HEK293T (cell line): ENCODE data around the gene SYT5.

ENCODE experiments used
- ELF4 ChIP-seq: fragments of 450-650 bp; IDR thresholded peaks from 2 replicates; pipeline ENCODE4 v1.6.1; 2017; ENCODE audit warnings: antibody characterized with exemption
- FOXA1 ChIP-seq: fragments of 450-650 bp; IDR thresholded peaks from 2 replicates; pipeline ENCODE4 v1.6.1; 2016; ENCODE audit warnings: mild to moderate bottlenecking
- FOXK2 ChIP-seq: fragments of 450-650 bp; IDR thresholded peaks from 2 replicates; pipeline ENCODE4 v1.6.1; 2016; ENCODE audit warnings: mild to moderate bottlenecking
- FOXM1 ChIP-seq: fragments of 450-650 bp; IDR thresholded peaks from 2 replicates; pipeline ENCODE4 v1.6.1; 2017; ENCODE audit warnings: mild to moderate bottlenecking, borderline replicate concordance
- NFRKB ChIP-seq: fragments of 450-650 bp; IDR thresholded peaks from 2 replicates; pipeline ENCODE4 v1.6.1; 2016; ENCODE audit warnings: mild to moderate bottlenecking, moderate library complexity
- SUZ12 ChIP-seq: fragments of 450-650 bp; IDR thresholded peaks from 2 replicates; pipeline ENCODE4 v1.6.1; 2016; ENCODE audit warnings: mild to moderate bottlenecking
- ZNF384 ChIP-seq: fragments of 450-650 bp; IDR thresholded peaks from 2 replicates; pipeline ENCODE4 v1.6.1; 2016

DNA sequence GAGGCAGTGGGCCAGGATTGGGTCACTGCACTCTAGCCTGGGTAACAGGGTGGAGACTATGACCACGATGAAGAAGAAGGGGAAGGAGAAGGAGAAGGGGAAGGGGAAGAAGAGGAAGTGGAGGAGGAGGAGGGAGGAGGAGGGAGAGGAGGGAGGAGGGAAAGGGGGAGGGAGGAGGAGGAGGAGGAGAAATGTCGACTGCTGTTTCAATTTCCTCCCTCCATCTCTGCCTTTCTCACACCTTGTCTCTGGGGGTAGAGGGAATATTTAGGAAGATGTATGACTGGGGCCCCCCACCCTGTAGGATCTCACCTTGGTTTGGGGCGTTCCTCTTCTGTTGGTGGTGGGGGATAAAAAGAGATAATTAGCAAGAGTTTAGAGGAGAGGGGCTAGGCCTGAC is 34.9 kb downstream of the SYT5 start:
- TF ChIP-seq ELF4, result no peak
- TF ChIP-seq ZNF384, result no peak
- TF ChIP-seq FOXM1, result no peak
- TF ChIP-seq FOXA1, result no peak
- TF ChIP-seq NFRKB, result no peak
- TF ChIP-seq FOXK2, result no peak
- TF ChIP-seq SUZ12, result no peak
